Stimulated activated CD8-positive, alpha-beta memory T cell treated with anti-CD3 and anti-CD28 coated beads, Interleukin-7, amount 100 ng/mL, for 24 hours (primary cell): ENCODE measurements around the gene RARRES2.
"Not testable (repeated sequence)": the region's sequence is repeated elsewhere in the genome, so short reads cannot be mapped to it uniquely, and the experiment has no call there.

Experiments used
- DNase-seq: peaks from one replicate; pipeline ENCODE4 v3.0.0-alpha.2; 2020; ENCODE audit warnings: low read depth

Gene RARRES2

DNA sequence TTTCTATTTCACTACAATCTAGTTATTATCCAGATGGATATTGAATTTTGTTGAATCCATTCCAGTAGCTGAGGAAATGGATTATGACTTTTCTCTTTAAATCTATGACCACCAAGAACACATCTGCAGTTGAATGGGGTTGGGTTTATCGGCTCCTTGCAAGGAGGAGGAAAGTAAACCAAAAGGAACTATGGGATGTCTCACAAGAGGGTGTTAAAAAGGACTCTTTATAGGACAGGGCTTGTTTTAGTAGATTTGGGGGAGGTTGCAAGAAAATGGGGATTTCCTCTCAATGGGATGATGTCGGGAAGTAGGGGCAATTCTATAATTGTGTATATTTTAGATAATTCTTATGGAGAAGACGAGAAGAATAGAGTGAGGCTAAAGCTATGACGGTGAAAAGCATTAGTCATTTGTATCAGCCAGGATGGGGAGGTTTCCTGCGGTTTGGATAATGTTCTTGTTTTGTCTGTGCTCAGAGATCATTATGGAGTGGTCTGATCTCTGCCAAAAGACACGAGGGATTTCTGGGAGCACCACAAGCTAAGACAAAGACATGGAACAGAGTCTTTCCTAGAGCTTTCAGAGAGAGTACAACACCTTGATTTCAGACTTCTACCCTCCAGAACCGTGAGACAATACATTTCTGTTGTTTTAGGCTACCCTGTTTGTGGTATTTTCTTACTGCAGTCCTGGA lies 23.5 kb downstream of the RARRES2 start:
- DNase-seq: no peak

DNA sequence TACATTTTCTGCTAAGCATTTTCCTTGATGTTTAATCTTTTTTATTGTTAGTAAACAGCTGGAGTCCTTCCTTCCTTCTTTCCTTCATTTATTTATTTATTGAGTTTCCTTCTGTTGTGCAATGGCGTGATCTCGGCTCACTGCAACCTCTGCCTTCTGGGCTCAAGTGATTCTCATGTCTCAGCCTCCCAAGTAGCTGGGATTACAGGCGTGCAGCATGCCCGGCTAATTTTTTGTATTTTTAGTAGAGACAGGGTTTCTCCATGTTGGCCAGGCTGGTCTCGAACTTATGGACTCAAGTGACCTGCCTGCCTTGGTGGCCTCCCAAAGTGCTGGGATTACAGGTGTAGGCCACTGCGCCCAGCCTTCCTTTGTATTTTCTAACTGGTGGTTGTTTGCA lies 24.4 kb downstream of the RARRES2 start:
- not testable (repeated sequence) for DNase-seq

DNA sequence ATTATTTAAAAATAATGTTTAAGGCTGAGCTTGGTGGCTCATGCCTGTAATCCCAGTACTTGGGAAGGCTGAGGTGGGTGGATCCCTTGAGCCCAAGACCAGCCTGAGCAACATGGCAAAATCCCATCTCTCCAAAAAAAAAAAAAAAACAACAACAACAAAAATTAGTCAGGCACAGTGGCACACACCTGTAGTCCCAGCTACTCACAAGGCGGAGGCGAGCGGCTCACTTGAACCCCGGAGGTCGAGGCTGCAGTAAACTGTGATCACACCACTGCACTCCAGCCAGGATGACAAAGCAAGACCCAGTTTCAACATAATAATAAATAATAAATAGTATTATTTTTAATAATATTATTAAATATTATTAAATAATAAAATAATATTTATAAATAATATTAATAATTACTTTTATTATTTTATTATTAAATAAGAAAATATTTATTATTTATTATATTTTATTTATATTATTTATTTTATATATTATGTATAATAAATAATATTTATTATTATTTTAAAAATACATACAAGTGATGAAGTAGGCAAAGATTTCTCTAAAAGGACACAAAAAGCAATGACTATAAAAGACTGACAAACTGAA lies 26.7 kb downstream of the RARRES2 start:
- DNase-seq: no peak

DNA sequence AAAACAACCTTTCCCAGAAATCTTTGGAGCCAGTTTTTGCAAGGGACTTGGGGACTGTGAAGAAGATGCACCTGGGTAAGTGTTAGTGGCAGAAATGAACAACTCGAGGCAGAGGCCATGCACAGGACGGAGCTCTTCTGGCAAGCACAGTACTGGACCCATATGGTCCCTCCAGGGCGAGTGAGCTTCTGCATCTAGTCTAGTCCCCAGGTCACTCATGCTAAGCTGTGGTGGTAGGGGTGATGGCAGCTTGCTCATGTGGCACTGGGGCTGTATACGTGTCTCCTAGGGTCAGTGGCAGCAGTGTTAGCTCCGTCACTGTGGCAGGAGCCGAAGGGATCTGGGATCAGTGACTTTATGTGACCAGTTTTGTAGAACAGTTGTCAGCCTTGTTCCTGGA lies 27.6 kb downstream of the RARRES2 start:
- DNase-seq: no peak

DNA sequence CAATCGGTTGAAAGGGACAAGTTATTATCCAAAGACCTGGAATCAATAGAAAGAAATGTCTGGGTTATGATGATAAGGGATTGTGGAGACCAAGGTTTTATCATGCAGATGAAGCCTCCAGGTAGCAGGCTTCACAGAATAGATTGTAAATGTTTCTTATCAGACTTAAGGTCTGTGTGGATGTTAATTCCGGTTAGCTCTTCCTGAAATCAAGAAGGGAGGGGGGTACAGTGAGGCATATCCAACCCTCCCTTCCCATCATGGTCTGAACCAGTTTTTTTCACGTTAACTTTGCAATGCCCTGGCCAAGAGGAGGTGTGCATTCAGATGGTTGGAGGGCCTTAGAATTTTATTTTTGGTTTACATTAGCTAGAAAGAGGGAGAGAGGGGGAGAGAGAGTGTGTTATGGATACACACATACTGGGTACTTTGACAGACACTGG lies 28.0 kb downstream of the RARRES2 start:
- no peak for DNase-seq

DNA sequence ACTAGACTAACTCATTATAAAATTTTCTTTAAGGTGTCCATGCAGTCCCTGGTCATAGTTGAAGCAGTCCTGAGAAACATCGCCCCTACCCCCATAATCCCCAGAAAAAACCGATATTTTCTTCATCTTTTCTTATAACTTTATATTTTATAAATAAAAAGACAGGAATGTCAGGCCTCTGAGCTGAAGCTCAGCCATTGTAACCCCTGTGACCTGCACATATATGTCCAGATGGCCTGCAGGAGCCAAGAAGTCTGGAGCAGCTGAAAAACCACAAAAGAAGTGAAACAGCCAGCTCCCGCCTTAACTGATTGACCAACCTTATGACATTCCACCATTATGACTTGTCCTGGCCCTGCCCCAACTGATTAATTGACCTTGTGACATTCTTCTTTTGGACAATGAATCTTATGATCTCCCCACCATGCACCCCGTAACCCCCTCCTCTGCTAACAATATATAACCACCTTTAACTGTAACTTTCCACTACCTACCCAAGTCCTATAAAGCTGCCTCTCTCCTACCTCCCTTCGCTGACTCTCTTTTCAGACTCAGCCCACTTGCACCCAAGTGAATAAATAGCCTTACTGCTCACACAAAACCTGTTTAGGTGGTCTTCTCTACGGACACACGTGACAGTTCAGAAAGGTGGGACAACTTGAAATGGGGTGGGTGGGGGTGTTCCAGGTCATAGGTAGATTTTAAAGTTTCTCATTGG lies 28.6 kb downstream of the RARRES2 start:
- not testable (repeated sequence) for DNase-seq

DNA sequence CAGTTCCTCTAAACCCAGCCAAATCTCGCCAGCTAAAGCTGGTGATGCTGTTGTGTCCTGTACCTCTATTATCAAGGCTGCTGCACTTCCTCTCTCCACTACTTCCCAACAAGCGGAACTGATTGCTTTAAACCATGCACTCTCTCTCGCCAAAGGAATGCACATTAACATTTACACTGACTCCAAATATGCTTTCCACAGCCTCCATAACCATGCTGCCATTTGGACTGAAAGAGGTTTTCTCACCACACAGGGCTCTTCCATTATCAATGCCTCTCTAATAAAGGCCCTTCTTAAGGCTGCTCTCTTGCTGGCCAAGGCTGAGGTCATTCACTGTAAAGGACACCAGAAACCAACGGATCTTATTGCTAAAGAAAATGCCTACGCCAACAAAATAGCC lies 29.7 kb downstream of the RARRES2 start:
- no peak for DNase-seq

DNA sequence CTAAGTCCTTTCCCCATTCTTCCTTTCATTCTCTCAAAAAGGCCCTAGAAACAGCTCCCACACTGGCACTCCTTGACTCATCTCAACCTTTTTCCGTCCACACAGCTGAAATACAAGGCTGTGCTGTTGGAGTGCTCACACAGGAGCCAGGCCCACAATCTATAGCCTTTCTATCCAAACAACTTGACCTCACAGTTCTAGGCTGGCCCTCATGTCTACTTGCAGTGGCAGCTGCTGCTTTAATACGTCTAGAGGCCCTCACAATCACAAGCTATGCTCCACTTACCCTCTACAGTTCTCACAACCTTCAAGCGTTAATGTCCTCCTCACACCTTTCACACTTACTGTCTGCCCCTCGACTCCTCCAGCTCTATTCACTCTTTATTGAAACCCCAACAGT lies 30.3 kb downstream of the RARRES2 start:
- DNase-seq: no peak

DNA sequence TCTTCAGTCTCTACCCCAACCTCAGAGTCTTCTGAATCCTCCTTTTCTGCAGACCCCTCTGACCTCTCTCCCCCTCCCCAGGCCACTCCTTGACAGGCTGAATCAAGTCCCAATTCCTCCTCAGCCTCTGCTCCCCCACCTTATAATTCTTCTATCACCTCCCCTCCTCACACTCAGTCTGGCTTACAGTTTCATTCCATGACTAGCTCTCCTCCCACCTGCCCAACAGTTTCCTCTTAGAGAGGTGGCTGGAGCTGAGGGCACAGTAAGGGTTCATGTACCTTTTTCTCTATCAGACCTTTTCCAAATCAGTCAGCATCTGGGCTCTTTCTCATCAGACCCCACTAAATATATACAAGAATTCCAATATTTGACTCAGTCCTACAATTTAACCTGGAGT lies 32.9 kb downstream of the RARRES2 start:
- DNase-seq: no peak

DNA sequence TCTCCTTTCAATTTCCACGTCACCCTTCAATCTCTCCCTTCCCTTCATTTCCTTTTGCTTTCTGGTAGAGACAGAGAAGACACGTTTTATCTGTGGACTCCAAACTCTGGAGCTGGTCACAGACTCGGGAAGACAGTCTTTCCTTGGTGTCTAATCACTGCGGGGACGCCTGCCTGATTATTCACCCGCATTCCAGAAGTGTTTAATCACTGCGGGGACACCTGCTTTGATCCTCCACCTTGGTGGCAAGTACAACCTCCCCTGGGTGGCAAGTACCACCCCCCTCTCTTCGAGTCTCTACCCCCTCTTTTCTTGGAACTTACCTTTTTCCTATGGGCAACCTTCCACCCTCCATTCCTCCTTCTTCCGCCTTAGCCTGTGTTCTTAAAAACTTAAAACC lies 33.5 kb downstream of the RARRES2 start:
- no peak for DNase-seq

DNA sequence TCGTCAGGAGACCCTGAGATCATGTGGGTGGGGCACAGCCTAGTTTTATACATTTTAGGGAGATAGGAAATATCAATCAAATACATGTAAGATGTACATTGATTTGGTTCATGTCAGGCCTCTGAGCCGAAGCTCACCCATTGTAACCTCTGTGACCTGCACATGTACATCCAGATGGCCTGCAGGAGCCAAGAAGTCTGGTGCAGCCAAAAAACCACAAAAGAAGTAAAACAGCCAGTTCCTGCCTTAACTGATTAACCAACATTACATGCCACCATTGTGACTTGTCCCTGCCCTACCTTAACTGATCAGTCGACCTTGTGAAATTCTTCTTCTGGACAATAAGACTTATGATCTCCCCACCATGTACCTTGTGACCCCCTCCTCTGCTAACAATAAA lies 34.3 kb downstream of the RARRES2 start:
- DNase-seq: no peak

DNA sequence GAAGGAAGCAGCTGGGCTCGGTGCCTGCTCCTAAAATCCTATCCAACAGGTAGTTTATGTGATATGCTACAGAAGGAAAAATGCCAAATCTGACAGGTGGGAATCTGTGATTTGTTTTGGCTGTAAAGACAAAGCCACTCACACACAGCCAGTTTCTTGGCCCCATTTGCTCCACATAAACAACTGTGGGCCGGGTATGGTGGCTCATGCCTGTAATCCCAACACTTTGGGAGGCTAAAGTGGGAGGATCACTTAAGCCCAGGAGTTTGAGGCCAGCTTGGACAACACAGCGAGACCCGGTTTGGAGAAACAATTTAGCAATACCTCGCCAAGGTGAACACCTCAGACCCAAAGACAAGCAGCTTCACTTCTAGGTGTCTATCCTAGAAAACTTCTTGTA lies 35.1 kb downstream of the RARRES2 start:
- not testable (repeated sequence) for DNase-seq

DNA sequence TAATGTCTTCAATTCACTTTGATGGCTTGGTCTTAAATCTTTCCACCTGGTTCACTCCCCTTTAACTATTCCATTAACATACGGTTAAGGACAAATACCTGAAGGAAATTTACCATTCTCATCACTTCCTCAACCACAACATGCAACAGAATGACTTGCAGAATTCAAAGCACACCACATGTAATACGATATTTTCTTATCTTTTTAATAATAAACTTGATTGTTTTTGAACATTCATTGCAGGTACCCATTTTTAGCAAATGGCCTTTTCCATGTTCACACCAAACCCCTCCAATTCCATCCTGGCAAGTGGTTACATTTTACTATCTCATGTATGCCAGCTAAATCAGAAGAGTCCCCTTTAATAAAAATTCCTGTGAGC lies 35.5 kb downstream of the RARRES2 start:
- DNase-seq: not testable (repeated sequence)

DNA sequence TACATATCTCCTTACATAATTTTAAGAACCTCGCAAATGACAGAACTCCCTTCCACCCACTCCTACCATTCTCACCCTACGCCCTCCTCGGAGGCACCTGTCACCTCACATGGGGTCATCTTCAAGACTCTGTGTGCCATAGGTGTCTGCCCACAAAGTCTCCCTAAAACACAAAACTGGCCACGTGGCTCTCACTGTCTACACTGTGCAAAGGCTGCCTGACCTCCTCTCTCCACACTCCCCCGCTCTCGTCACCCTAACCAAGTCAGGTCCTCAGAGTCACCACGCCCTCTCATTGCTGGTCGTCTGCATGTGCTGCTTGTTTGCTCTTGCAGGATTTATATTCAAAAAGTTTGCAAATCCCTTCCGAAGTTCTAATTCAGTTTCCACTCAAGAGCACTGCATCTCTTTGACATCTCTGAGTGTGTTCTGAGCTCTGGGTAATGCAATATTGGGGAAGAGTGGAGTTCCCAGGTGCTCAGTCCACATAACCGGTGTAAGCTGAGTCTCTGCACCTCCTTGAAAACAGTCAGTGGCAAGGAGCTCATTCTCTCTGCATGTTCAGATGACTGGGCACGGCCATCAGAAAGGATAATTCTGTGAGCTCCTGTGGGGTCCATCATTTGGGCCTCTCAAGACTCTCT lies 36.0 kb downstream of the RARRES2 start:
- DNase-seq: not testable (repeated sequence)

DNA sequence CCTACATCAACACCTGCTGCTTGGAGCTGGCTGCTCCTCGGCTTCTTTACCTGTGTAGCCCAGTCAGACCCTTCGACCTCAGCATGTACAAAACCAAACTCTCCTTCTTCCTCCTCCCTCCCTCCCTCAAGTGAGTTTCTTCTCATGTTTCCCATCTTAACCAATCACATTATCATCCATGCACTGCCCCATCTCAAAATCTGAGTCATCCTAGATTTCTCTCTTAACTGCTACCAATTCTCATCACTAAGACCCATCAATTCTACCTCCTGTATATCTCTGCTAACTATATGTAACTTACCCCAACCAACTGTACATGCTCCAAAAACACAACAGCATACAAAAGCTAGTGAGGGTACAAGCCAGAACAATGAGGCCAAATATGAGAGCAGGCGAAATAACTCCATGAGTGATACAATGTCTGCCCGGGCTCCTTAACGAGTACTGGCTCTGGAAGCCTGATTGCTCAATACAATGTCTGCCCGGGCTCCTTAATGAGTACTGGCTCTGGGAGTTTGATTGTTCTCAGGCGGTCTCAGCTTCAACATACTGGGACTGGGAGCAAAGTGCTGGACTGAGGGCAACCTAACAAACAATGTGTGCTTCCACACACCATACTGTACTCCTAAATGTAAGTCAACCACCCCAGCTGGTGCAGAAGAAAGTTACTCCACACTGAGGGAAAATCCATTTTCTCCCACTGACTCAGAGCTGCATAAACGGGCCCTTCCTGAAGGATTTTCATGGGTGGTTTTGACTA lies 36.8 kb downstream of the RARRES2 start:
- not testable (repeated sequence) for DNase-seq

DNA sequence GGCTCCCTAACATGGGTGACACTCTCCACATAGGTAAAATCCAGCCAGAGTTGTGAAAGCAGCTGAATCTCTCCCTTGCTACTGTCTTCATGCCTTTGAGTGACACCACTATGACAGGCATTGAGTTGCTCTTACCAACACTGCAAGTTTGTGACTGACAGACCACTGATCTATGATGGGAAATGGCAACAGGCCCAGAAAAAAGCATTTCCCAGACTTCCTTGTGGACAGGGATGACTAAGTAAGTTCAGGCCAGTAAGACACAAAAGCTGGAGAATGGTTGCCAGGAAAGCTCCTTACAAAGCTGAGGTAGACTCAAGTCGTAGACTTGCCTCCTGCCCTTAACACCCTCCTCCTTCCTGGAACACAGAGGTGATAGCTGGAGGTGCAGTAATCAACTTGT lies 38.5 kb downstream of the RARRES2 start:
- DNase-seq: not testable (repeated sequence)

DNA sequence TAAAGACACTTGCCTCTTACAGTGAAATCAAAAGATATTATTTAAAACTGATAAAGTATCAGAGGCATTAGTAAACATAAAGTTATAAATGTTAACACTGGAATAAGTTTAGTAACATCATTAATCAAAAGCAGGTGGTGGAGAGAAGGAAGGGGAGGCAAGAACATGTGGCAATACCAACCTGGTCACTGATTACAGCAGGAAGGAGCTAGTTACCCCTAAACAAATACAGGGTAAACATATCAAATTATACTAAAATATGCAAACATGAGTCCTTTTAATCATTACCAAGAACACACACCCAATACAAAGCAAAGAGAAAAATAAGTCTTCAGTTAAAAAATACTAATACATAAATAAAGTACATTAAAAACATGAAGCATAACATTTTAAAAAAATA lies 43.5 kb downstream of the RARRES2 start:
- DNase-seq: not testable (repeated sequence)

DNA sequence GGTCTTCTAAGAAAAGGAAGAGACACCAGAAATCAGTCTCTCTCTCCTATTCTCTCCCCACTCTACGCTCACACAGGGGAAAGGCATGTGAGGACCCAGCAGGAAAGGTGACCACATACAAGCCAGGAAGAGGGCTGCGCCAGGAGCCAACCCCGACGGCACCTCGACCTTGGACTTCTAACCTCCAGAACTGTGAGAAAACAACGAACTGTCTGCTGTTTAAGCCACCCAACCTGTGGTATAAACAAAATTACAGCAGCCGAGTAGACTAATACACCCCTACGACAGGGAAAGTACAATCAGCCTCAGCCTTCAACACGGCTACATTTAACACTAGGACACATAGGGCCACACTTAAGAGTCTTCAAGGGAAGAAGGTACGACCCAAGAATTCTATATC lies 44.6 kb downstream of the RARRES2 start:
- not testable (repeated sequence) for DNase-seq

DNA sequence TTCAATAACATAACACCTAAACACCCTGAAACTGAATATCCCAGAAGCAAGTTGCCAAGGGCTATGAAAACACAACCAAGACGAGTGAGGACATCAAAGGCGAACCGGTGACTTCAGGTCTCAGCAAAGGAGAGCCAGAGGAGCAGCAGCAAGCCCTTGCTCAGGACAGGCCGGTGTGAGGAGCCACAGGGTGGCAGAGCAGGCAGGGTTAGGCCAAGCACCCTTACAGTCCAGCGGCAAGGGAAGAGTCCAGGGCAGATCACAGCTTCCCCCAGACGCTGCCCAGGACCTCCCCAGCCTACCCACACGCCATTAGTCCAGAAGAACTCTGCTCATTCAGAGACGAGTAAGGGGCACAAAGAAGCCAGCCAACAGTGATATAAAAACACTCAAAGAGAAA lies 45.8 kb downstream of the RARRES2 start:
- not testable (repeated sequence) for DNase-seq

DNA sequence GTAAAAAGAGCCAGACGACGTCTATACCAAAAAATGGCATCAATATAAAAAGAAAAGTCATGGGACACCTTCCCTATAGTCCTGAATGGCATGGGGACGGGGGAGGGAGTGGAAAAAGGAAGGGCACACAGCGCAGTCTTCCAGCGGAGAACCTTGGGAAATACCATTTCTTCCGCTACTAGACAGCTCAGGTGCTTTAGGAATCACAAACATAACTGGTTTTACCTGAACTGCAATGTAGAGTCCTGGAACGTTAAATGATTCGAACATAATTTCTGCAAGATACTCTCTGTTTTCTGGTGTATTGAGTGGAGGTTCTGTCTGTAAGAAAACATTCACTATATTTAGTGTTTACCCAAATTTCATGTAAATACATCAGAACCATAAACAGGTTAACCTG lies 46.4 kb downstream of the RARRES2 start:
- not testable (repeated sequence) for DNase-seq

DNA sequence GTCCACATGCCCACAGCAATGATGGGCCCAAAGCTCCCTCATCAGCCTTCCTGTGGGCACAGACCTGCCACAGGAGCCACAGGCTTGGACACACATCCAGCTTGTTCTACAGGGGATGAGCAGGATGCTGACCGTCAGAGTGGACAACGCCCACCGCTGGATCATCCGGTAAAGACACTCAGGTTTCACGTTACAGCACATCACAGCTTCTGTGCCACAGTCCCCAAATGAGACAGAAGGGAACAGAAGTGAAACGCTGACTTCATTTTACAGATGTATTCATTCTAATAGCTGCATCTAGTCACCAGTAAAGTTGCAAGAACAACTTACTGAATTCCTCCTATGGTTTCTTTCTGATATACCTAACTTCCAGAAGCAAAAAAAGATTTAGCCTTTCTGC lies 51.1 kb downstream of the RARRES2 start:
- not testable (repeated sequence) for DNase-seq

DNA sequence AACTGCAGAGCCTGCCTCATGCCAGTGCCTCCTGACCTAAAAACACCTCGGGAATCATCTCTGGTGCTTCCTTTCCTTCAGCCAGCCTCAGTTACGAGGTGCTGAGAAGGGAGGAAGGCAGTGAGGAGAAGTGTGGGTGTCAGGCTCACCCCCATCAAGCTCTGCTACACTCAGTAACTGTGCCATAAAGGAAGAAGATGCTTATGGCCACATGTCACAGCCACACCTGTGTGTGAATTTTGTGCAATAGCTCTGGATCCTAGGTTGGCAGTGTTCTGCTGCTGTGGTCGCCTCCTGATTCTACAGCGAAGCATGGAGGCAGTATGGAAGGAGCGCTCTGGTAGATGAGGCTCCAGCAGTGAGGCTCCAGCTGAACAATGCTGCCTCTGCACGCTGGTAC lies 52.6 kb downstream of the RARRES2 start:
- DNase-seq: not testable (repeated sequence)
